Smooth muscle cell of bladder (primary cell): ENCODE data around the gene CHAD. TPM values are rescaled to one million over a fixed set of nuclear protein-coding genes. Genes with fewer than 3 reads are reported as not detected.

ENCODE experiments used
- total RNA-seq: library from RNA; depleted of rRNA; stranded (reverse); fragments of >200 nt; gene quantifications from 2 replicates; pipeline ENCODE4 v1.2.3, GENCODE V29; 2014

Gene CHAD, protein sequence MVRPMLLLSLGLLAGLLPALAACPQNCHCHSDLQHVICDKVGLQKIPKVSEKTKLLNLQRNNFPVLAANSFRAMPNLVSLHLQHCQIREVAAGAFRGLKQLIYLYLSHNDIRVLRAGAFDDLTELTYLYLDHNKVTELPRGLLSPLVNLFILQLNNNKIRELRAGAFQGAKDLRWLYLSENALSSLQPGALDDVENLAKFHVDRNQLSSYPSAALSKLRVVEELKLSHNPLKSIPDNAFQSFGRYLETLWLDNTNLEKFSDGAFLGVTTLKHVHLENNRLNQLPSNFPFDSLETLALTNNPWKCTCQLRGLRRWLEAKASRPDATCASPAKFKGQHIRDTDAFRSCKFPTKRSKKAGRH
- total RNA-seq, result not detected in 2 replicates

DNA sequence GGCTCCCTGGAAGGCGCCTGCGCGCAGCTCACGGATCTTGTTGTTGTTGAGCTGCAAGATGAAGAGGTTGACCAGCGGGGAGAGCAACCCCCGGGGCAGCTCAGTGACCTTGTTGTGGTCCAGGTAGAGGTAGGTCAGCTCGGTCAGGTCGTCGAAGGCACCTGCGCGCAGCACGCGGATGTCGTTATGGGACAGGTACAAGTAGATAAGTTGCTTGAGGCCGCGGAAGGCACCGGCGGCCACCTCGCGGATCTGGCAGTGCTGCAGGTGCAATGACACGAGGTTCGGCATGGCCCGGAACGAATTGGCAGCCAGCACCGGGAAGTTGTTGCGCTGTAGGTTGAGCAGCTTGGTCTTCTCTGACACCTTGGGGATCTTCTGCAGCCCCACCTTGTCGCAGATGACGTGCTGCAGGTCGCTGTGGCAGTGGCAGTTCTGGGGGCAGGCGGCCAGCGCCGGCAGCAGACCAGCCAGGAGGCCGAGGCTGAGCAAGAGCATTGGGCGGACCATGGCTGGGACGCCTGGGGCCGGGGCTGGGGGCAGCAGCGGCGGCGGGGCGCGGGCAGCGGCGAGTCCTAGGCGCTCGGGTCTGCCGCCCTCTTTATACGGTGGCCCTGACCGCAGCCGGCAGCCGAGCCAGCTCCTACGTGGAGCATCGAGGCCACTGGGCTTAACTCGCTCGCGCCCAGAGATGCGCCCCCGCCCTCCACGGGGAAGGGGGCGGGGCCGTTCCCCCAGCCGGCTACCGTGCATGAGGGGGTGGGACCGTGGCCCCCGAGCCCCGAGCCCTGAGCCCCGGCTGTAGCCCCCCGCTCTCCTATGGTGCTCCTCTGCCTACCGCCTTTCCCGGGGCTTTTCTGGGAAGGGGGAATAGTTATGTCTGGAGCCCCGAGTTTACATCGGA, at the start of gene CHAD:
Gene CHAD (minus strand): TSS at position 577 of the 904 bp plus-strand sequence. CDS start 67 bp downstream, at position 510.

DNA sequence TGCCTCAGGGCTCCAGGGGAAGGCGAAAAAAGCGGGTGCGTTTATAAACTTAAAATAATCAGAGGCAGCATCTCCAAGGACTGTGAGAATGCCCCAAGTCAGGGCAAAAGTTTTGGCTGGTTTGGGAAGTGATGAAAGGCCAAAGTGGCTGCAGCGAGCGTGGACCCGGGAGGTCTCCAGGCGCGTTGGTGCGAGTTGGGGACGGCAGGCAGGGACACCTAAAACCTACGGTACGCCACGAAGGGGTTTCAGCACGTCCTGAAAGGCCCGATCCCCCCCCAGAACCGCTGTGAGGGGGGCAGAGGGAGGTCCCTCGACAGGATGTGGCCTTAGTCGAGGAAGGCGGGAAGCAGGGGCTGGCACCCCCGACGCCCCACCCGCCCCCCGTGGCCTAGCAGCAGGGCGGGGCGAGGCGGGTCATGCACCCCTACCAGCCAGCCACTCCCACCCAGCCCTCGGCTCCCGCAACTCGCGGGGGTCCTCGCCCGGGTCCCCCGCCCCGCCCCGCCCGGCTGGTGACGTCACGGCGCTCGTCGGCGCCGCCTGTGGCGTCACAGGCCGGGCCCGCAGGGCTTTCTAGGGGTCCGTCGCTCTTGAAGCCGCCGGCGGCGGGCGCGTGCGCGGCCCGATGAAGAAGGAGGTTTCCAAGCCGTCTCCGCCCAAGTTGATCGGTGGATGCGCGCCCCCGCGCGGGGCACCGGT, 39.3 kb upstream of the CHAD start, which contains the start of gene MYCBPAP:
Gene MYCBPAP (plus strand): TSS at position 569 of the 702 bp plus-strand sequence. CDS start 236 bp downstream, outside the sequence.

DNA sequence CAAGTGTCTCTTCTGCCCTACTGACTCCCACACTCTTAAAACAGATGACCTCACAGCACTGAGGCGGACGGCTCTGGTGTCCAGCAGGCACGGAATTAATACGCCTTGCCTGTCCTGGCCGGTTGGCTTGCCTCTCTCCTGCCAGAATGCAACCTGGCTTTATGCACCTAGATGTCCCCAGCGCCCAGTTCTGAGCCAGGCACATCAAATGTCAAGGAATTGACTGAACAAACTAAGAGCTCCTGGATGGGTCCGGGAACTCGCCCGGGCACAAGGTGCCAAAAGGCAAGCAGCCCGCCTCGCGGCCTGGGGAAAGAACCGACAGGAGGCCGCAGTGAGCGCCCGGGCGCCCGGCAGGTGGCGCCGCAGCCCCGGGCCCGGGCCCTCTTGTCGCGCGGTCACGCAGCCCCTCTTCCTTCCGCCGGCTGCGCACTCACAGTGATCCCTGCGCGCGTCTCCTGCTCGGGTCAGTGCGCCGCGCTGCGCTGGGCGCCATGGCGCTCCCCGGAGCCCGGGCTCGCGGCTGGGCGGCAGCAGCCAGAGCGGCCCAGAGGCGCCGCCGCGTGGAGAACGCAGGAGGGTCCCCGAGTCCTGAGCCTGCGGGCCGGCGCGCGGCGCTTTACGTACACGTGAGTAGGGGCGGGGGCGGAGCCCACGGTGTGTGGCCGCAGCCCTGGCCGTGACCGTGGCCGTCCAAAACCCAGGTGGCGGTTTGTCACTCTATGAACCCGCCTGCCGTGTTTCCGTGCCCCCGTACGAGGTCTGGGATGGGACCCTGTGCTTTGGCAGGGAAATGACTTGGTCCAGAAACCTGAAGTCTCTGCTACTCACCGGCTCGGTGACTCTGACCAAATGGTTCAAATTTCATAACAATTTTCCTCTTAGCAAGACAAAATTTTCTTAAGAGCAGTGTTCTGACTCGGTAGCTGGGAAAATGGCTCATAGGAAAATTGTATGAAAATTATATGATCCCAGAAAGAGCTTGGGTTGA, 10.0 kb upstream of the CHAD start, which contains the start of gene RSAD1:
Gene RSAD1 (plus strand): TSS at position 470 of the 991 bp plus-strand sequence. CDS start 25 bp downstream, at position 495.

DNA sequence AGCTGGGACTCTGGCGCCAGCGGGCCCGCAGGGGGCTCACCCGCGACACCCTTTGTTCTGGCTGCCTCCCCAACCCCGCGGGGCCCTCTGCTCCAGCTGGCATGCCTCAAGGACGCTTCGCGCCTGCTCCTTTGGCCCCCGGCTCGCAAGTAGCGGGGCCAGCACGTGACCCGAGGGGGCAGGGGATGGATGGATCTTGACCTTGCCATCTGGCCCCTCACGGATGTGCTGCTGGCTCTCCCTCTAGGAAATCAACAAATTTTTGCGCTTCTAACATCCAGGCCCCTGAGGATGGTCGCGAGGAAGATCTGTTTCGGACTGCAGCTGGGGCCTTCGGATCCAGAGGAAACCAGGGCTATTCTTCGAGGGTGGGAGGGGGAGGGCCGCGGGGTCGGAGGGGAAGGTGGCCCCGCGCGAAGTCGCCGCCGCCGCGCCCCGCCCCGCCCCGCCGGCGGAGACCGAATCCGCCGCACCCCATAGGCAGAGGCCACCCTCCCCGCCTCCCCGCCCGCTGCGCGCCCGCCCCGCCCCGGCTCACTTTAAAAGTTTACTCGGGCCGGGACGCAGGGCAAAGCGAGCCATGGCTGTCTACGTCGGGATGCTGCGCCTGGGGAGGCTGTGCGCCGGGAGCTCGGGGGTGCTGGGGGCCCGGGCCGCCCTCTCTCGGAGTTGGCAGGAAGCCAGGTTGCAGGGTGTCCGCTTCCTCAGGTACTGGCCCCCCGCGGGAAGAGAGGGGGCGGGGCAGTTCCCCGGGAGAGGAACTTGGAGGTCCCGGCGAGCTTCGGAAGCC, 42.8 kb downstream of the CHAD start, which contains the start of gene ACSF2:
Gene ACSF2 (plus strand): TSS at position 537 of the 790 bp plus-strand sequence. CDS start 44 bp downstream, at position 581.

Other genes starting within 250 kb of the CHAD start
- gene TMEM92, start 194.4 kb downstream of the CHAD start, total RNA-seq, result under 0.01 and 0.09 TPM in 2 replicates
- 46.5 and 52.6 TPM in 2 replicates for gene XYLT2, start 122.8 kb downstream of the CHAD start, total RNA-seq
- 68.6 and 68.9 TPM in 2 replicates for gene MRPL27, start 95.7 kb downstream of the CHAD start, total RNA-seq
- gene EME1, start 95.7 kb downstream of the CHAD start, total RNA-seq, result 1.3 TPM in 2 replicates
- 135 and 154 TPM in 2 replicates for gene LRRC59, start 71.4 kb downstream of the CHAD start, total RNA-seq
- gene ACSF2, start 42.7 kb downstream of the CHAD start, total RNA-seq, result 20.3 and 40.5 TPM in 2 replicates
- 9.8 and 16.6 TPM in 2 replicates for gene RSAD1, start 10.0 kb upstream of the CHAD start, total RNA-seq
- gene MYCBPAP, start 39.6 kb upstream of the CHAD start, total RNA-seq, result 0.43 and 1.6 TPM in 2 replicates
- not detected in 2 replicates for gene EPN3, start 63.9 kb upstream of the CHAD start, total RNA-seq
- gene SPATA20, start 78.3 kb upstream of the CHAD start, total RNA-seq, result 56.9 and 59.6 TPM in 2 replicates
- under 0.01 and 0.37 TPM in 2 replicates for gene CACNA1G, start 91.8 kb upstream of the CHAD start, total RNA-seq
- 17.1 and 23.8 TPM in 2 replicates for gene ABCC3, start 166.0 kb upstream of the CHAD start, total RNA-seq
- gene ANKRD40, start 239.0 kb upstream of the CHAD start, total RNA-seq, result 18.9 and 25.5 TPM in 2 replicates